Measurements from ENCODE around the gene STAC3.

The STAC3 gene

DNA sequence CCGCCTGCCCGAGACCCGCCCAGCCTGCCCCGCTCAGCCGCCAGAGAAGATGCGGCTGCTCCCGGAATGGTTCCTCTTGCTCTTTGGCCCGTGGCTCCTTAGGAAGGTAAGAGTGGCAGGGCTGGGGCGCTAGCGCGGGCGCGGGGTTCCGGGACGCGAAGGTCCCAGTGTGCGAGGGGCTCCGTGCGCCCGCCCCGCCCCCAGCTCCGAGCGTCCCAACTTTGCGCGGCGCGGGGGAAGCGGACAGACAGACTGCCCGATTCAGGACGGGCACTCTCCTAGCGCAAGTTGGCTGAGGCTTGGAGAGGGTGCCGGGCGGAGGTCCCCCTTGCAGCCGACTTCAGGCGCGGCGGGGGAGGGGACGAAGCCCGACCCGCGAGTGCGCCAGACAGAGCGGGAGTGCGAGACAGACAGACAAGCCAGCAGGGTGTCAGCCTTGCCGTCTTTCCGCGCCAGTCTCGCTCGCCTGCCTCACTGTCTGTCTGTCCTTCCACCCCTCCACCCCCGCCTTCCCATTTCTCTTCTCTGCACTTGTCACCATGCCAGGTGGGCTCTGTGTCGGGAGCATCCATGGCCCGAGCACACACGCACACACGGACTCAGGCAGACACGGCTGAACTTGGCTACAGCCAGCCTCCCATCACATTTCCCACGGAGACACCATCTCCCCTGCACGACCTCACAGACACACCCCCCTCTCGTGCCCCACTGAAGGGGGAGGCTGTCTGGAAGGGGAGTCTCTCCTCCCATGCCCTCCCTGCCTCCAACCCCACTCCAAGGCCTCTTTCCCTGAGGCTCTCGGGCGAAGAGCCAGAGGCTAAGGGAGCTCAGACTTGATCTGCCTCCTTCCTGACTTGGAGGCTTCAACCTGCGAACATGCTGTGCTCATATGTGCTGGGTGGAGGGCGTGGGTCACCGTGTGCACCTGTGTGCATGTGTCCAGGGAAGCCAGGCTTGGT is 33.8 kb downstream of the STAC3 start:
- H3K4me3 ChIP-seq (ENCODE audit: control insufficient read depth, low read depth, low read length) = peak overlapping the region; percentile 41
- TF ChIP-seq, protein P1, sequence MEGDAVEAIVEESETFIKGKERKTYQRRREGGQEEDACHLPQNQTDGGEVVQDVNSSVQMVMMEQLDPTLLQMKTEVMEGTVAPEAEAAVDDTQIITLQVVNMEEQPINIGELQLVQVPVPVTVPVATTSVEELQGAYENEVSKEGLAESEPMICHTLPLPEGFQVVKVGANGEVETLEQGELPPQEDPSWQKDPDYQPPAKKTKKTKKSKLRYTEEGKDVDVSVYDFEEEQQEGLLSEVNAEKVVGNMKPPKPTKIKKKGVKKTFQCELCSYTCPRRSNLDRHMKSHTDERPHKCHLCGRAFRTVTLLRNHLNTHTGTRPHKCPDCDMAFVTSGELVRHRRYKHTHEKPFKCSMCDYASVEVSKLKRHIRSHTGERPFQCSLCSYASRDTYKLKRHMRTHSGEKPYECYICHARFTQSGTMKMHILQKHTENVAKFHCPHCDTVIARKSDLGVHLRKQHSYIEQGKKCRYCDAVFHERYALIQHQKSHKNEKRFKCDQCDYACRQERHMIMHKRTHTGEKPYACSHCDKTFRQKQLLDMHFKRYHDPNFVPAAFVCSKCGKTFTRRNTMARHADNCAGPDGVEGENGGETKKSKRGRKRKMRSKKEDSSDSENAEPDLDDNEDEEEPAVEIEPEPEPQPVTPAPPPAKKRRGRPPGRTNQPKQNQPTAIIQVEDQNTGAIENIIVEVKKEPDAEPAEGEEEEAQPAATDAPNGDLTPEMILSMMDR (conservative IDR thresholded peaks at IDR 0.05; ENCODE audit: control insufficient read depth, insufficient read depth, low read depth, low read length) = no peak
- no peak for DNase-seq (ENCODE audit: low read depth)

DNA sequence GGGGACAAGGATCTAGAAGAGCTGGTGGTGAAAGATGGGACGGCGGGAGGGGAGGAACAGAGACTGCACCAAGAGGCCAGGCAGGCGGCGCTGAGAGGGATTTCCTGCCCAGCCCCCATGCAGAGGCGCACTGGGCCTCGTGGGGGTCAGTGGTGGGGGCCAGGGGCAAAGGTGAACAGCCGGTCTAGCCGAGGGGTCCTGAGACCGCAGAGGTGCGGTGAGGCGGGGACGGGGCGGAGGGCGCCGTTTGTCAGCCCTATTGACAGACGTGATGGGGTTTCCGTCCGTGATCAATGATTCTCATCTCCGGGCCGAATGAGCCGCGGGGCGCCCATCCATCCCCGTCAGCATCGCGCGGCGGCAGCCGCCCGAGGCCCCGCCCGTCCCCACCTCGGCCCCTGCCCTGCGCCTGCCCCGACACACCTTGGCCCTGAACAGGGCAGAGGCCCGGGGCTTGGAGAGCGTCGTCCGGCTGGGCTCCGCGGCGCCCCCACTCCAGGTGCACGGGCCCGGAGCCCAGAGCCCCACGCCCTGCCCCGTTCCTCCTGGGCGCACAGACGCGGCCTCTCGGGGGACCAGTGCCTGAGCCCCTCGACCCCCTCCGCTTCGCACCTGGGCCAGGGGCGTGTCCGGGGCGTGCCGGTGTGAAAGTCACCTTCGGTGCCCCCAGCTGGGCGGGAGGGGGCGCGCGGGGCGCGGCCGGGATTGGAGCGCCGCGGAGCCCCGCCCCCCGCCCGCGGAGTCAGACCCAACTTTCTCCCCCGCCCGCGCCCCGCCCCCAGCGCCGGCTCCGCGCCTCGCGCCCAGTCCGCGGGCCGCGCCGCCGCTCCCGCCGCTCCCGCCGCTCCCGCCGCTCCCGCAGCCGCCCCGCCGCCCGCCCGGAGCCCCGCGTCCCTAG is 34.7 kb downstream of the STAC3 start, which contains the start of gene NXPH4:
TSS of gene NXPH4 (plus strand) at position 781 of the 898 bp plus-strand sequence. CDS start 176 bp downstream, outside the sequence.
- H3K4me3 ChIP-seq (ENCODE audit: control insufficient read depth, low read depth, low read length) = peak within 1 kb of the TSS; percentile 41
- TF ChIP-seq, protein P1 (conservative IDR thresholded peaks at IDR 0.05; ENCODE audit: control insufficient read depth, insufficient read depth, low read depth, low read length) = no peak
- DNase-seq (ENCODE audit: low read depth) = no peak

DNA sequence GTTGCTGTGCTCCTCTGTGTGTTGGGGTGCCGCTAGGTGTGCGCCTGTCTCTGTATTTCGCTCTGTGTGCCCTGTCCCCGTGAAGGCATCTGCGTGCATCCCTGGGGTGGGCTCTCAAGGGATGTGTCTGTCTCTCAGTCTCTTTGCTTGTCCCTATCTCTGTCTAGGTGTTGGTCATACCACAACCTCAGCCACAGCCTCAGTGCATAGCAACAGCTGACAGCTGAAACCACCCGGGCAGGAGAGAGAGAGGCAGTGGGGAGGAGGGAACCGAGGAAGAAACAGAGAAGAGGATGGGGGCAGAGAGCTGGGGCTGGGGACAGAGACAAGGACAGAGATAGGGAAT is 35.3 kb downstream of the STAC3 start:
- DNase-seq (ENCODE audit: low read depth) = no peak
- H3K4me3 ChIP-seq (ENCODE audit: control insufficient read depth, low read depth, low read length) = no peak overlapping the region
- TF ChIP-seq, protein P1 (conservative IDR thresholded peaks at IDR 0.05; ENCODE audit: control insufficient read depth, insufficient read depth, low read depth, low read length) = no peak

DNA sequence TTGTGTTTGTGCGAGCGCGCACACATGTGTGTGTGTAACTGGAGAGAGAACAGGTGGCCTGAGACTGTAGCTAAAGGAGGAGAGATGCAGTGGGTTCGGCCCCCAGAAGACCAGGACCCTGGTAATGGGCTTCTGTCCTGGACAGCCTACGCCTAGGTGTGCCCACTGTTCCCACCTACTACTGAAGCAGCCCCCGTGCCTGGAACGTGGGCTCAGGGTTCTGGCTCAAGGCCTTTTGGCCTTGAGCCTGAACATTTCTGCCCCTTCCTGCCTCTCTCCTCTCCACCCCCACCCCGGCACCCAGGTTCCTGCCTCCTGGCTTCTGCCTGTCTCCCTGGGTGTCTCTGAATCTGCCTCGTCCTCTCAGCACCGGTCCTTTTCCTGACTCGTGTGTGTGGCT is 35.9 kb downstream of the STAC3 start:
- H3K4me3 ChIP-seq (ENCODE audit: control insufficient read depth, low read depth, low read length) = no peak overlapping the region
- TF ChIP-seq, protein P1 (conservative IDR thresholded peaks at IDR 0.05; ENCODE audit: control insufficient read depth, insufficient read depth, low read depth, low read length) = no peak

DNA sequence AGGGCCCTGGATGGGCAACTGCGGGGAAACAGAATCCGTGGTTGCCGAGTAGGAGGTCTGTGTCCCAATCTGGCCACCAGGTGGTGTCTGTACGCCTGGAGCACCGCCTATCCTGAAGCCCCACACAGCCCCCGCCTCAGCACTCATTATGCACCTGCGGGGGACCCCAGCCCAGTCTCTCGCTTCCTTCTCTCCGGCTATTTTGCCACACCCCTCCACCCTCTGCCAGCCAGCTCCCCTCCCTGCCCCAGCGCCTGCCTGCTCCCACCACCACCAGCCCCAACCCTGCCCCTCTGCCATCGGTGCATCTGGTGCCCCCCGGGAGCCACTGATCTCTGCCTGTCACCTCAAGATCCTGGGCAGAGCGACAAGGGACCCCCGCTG is 36.6 kb downstream of the STAC3 start:
- TF ChIP-seq, protein P1 (conservative IDR thresholded peaks at IDR 0.05; ENCODE audit: control insufficient read depth, insufficient read depth, low read depth, low read length) = peak; percentile 61
- H3K4me3 ChIP-seq (ENCODE audit: control insufficient read depth, low read depth, low read length) = no peak overlapping the region
- peak; percentile 58 for DNase-seq (ENCODE audit: low read depth)

More for the DNA sequence above, 35.9 kb downstream of the STAC3 start:
- DNase-seq (ENCODE audit: low read depth) = no peak

DNA sequence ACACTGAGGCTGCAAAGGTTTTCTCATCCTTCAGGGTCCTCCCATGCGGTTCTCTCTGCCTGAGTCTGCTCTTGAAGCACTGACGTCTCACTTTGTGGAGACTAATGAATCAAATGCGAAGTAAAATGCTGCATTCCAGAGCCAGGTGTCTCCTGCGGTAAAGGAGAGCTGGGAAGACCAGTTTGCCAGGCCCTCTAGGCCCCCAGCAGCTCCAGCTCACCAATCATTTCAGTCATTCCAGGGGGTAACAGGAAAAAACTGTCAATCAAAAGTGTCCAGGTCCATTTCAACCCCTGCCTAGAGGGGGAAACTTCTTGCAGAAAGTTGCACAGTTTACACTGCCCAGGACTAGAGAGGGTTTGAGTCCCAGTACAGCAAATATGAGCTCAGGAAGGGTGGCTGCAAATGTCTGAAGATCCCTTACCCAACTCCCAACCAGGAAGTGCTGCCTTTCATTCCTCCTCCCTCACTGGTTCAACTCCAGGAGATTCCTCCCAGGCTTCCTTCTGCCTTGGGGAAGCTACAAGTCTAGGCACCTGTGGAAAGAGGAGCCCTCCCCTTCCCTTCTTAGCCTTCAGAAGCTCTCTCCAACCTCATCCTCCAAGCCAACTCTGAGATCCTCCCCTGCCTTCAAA is 37.1 kb downstream of the STAC3 start:
- H3K4me3 ChIP-seq (ENCODE audit: control insufficient read depth, low read depth, low read length) = no peak overlapping the region
- TF ChIP-seq, protein P1 (conservative IDR thresholded peaks at IDR 0.05; ENCODE audit: control insufficient read depth, insufficient read depth, low read depth, low read length) = no peak
- no peak for DNase-seq (ENCODE audit: low read depth)

Data from fibroblast of mammary gland (primary cell).